GM18873 (cell line): ENCODE results near the gene HNMT.
A peak's percentile ranks its signal among the peaks of the same experiment; 100 is the strongest.

Experiments
- ATAC-seq: cut with Tn5 transposase; IDR thresholded peaks from one replicate; pipeline ENCODE4 v1.9.1; 2021; ENCODE audit warnings: mild to moderate bottlenecking, moderate library complexity, moderate number of reproducible peaks; ENCODE audit not compliant: unreplicated experiment, low FRiP score

HNMT gene

GRCh38 chr2:138009622-138010021 is 45.3 kb downstream of the HNMT start:
- ATAC-seq = no peak

- no peak for ATAC-seq
Observed at GRCh38 chr2:138010890-138011289, 46.6 kb downstream of the HNMT start.

GRCh38 chr2:138012082-138012481 is 47.8 kb downstream of the HNMT start:
- no peak for ATAC-seq

GRCh38 chr2:138012968-138013367 is 48.7 kb downstream of the HNMT start:
- no peak for ATAC-seq

- no peak for ATAC-seq
Observed at GRCh38 chr2:138013639-138014038, 49.4 kb downstream of the HNMT start.

GRCh38 chr2:138015494-138015893 is 51.2 kb downstream of the HNMT start:
- ATAC-seq = no peak

- no peak for ATAC-seq
Observed at GRCh38 chr2:138016351-138017087, 52.2 kb downstream of the HNMT start.

GRCh38 chr2:138017824-138018223 is 53.6 kb downstream of the HNMT start:
- no peak for ATAC-seq

- no peak for ATAC-seq
Observed at GRCh38 chr2:138018866-138019688, 54.8 kb downstream of the HNMT start.

- ATAC-seq = no peak
Observed at GRCh38 chr2:138020432-138020831, 56.2 kb downstream of the HNMT start.

- ATAC-seq = no peak
Observed at GRCh38 chr2:138021154-138021553, 56.9 kb downstream of the HNMT start.

- ATAC-seq = no peak
Observed at GRCh38 chr2:138023298-138023697, 59.0 kb downstream of the HNMT start.

- no peak for ATAC-seq
Observed at GRCh38 chr2:138023976-138024375, 59.7 kb downstream of the HNMT start.

GRCh38 chr2:138026111-138027020 is 62.1 kb downstream of the HNMT start:
- no peak for ATAC-seq

GRCh38 chr2:138028538-138028937 is 64.3 kb downstream of the HNMT start:
- ATAC-seq = peak; percentile 68

GRCh38 chr2:138029276-138029675 is 65.0 kb downstream of the HNMT start:
- no peak for ATAC-seq

GRCh38 chr2:138030459-138030858 is 66.2 kb downstream of the HNMT start:
- ATAC-seq = no peak

- ATAC-seq = no peak
Observed at GRCh38 chr2:138032334-138032733, 68.1 kb downstream of the HNMT start.

- no peak for ATAC-seq
Observed at GRCh38 chr2:138034536-138034935, 70.3 kb downstream of the HNMT start.

- ATAC-seq = no peak
Observed at GRCh38 chr2:138035608-138036217, 71.4 kb downstream of the HNMT start.
